ENCODE results near the gene POU2F3.

DNA sequence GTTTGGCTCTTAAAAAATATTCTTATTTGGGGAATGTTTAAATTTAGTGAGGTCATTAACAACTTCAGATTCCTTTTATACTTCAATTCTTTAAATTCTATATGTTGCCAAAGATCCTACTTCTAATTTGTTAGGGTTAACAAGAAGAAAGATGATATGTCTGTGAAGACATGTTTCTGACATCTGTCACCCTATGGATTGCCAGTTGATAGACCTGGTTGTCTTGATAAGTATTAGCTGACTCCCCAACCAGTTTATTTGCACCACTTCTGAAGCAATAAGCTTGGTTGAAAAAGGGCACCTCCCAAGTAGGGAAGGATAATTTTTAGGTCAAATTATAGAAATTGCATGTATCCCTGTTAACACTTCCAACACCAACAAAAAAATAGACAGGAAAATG lies 125.6 kb downstream of the POU2F3 start:
- TF ChIP-seq, protein P1, sequence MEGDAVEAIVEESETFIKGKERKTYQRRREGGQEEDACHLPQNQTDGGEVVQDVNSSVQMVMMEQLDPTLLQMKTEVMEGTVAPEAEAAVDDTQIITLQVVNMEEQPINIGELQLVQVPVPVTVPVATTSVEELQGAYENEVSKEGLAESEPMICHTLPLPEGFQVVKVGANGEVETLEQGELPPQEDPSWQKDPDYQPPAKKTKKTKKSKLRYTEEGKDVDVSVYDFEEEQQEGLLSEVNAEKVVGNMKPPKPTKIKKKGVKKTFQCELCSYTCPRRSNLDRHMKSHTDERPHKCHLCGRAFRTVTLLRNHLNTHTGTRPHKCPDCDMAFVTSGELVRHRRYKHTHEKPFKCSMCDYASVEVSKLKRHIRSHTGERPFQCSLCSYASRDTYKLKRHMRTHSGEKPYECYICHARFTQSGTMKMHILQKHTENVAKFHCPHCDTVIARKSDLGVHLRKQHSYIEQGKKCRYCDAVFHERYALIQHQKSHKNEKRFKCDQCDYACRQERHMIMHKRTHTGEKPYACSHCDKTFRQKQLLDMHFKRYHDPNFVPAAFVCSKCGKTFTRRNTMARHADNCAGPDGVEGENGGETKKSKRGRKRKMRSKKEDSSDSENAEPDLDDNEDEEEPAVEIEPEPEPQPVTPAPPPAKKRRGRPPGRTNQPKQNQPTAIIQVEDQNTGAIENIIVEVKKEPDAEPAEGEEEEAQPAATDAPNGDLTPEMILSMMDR (IDR thresholded peaks at IDR 0.05): no peak
- TF ChIP-seq POLR2A (IDR thresholded peaks at IDR 0.05) (no peak), POLR2AphosphoS5 (IDR thresholded peaks at IDR 0.05) (no peak)
